ENCODE data around the gene POLR3A. TPM values are rescaled to one million over a fixed set of nuclear protein-coding genes. Genes with fewer than 3 reads are reported as not detected.

Gene POLR3A
- total RNA-seq, 2 experiments from 2014 or later = 16.2 to 17.5 TPM

DNA sequence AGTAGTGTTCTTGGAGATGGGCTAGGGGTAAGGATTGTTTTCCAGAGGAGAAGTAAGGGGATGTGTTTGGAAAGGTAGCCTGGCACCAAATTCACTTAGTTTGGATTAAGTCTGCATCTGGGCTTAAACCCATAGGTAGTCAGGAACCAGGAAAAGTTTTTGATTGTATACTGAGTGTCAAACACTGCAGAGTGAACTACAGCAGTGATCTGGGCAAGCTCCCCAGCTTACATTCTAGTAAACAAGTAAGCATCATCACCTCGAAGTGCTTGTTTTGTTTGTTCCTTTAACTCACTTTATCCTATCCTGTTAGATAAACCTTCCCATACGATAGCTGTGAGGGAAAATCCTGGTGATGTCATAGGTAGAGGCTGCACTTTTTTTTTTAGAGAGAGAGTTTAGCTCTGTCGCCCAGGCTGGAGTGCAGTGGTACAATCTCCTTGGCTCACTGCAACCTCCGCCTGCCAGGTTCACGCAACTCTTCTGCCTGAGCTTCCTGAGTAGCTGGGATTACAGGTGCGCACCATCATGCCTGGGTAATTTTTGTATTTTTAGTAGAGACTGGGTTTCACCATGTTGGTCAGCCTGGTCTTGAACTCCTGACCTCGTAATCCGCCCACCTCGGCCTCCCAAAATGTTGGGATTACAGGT, 6.7 kb upstream of the POLR3A start:
- peak overlapping the region; percentile 95 for H3K27ac Mint-ChIP-seq

DNA sequence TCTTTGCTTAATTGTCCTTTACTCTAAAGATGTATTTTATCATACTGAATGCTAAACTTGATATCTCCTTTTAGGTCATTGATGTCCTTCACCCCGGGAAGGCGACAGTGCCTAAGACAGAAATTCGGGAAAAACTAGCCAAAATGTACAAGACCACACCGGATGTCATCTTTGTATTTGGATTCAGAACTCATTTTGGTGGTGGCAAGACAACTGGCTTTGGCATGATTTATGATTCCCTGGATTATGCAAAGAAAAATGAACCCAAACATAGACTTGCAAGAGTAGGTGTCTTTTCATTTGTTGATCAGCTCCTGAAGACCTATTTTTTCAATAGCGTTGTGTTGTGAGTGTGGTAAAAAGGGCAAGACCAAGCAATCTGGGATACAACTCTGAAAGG, 6.1 kb upstream of the POLR3A start:
- H3K4me3 Mint-ChIP-seq = peak overlapping the region; percentile 85
- TF ChIP-seq, protein P1, sequence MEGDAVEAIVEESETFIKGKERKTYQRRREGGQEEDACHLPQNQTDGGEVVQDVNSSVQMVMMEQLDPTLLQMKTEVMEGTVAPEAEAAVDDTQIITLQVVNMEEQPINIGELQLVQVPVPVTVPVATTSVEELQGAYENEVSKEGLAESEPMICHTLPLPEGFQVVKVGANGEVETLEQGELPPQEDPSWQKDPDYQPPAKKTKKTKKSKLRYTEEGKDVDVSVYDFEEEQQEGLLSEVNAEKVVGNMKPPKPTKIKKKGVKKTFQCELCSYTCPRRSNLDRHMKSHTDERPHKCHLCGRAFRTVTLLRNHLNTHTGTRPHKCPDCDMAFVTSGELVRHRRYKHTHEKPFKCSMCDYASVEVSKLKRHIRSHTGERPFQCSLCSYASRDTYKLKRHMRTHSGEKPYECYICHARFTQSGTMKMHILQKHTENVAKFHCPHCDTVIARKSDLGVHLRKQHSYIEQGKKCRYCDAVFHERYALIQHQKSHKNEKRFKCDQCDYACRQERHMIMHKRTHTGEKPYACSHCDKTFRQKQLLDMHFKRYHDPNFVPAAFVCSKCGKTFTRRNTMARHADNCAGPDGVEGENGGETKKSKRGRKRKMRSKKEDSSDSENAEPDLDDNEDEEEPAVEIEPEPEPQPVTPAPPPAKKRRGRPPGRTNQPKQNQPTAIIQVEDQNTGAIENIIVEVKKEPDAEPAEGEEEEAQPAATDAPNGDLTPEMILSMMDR (IDR thresholded peaks at IDR 0.05) = no peak
- H3K36me3 Mint-ChIP-seq (ENCODE audit: low read depth) = peaks cover 63% of the 10 kb centered on the region
- ChIA-PET POLR2A (interaction anchor here (0.6 to 1.0 kb wide), 3 partner anchors 11 to 1282 kb away, joined by 3 read pairs; no protein-coding TSS in a partner anchor), CTCF (interaction anchor here (2.9 kb wide), 1 partner anchor 12 kb away, joined by 17 read pairs; no protein-coding TSS in a partner anchor)
- H3K4me1 Mint-ChIP-seq (ENCODE audit: low read depth) = peaks cover 52% of the 10 kb centered on the region
- intact Hi-C loops (cut with micrococcal nuclease) = no loop called here
- peak overlapping the region; percentile 95 for H3K27ac Mint-ChIP-seq
- no peaks in the 10 kb centered on the region for H3K9me3 Mint-ChIP-seq
- no peaks in the 10 kb centered on the region for H3K27me3 Mint-ChIP-seq
- ATAC-seq (no peak), DNase-seq (no peak)

More for the DNA sequence above, 6.7 kb upstream of the POLR3A start:
- Mint-ChIP-seq H3K36me3 (ENCODE audit: low read depth) (peaks cover 69% of the 10 kb centered on the region), H3K27me3 (no peaks in the 10 kb centered on the region), H3K4me1 (ENCODE audit: low read depth) (peaks cover 58% of the 10 kb centered on the region), H3K9me3 (no peaks in the 10 kb centered on the region), H3K4me3 (peak overlapping the region; percentile 85)
- DNase-seq (no peak), ATAC-seq (no peak)
- ChIA-PET CTCF (interaction anchor here (2.9 kb wide), 1 partner anchor 11 kb away, joined by 17 read pairs; no protein-coding TSS in a partner anchor), POLR2A (interaction anchor here (0.9 to 1.0 kb wide), 4 partner anchors 8 to 268 kb away, joined by 3 to 5 read pairs (median 4); no protein-coding TSS in a partner anchor)
- intact Hi-C loops (cut with micrococcal nuclease) = no loop called here
- TF ChIP-seq, protein P1 (IDR thresholded peaks at IDR 0.05) = no peak

DNA sequence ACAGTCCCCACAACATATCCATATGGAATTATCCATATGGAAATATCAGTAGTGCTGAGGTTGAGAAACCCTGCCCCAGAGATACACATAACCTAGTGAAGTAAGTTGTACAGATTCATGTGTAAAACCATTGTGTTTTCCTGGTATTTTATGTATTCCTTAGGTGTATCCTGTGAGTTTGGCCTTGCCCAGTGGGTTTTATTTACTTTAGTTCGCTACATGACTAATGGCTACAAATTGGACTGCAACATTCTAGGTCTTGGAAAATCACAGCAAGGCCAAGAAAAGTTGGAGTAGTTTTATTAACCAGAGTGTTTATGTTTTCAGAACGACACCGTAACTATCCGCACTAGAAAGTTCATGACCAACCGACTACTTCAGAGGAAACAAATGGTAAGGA, 5.7 kb upstream of the POLR3A start:
- Mint-ChIP-seq H3K4me1 (ENCODE audit: low read depth) (peaks cover 52% of the 10 kb centered on the region), H3K27me3 (no peaks in the 10 kb centered on the region), H3K9me3 (no peaks in the 10 kb centered on the region), H3K36me3 (ENCODE audit: low read depth) (peaks cover 60% of the 10 kb centered on the region), H3K27ac (peak overlapping the region; percentile 95), H3K4me3 (peak overlapping the region; percentile 85)
- TF ChIP-seq, protein P1 (IDR thresholded peaks at IDR 0.05) = no peak
- ATAC-seq (no peak), DNase-seq (no peak)
- ChIA-PET CTCF (interaction anchor here (2.9 kb wide), 1 partner anchor 12 kb away, joined by 17 read pairs; no protein-coding TSS in a partner anchor), POLR2A (interaction anchor here (0.6 to 1.0 kb wide), 3 partner anchors 11 to 1282 kb away, joined by 3 read pairs; no protein-coding TSS in a partner anchor)
- intact Hi-C loops (cut with micrococcal nuclease) = no loop called here

DNA sequence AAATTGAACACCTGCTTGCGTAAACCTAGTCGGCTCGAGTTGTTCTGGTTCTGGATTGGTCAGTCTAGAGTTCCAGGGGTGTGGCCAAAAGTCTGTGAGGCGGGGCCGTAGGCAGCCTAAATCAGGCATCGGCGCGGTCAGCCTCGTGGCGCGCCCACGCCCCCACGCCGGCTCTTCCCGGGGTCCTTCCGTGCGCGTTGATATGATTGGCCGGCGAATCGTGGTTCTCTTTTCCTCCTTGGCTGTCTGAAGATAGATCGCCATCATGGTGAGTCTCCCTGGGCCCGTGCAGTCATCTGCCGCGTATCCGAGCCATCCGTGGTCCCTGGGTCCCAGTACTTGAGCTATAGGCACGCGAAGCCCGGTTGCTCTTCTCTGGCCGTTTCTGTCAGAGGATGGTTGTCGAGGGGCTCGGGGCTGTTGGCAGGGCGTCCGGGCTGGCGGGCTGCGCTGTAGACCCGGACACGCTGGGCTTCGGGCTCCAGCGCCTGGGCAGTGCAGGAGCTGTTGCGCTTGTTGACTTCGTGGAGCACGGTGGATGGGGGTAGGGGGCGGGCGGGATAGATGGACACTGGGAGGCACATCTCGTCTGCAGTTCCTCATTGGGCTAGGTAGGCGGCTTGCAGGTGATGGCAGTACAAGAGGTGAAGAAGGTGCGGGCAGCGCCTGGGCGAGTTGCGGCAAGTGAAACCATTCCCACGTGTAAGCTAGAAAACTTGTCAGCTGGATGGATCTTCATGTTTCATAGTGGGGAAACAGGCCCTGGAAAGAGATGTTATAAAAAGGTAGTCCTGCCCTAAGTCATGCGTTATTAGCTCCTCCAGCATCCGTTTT, 4.5 kb upstream of the POLR3A start, which contains the start of gene RPS24:
Gene RPS24, plus strand, starts transcription at position 227 of the 834 bp plus-strand sequence. Its CDS starts 39 bp downstream, at position 266.
- H3K9me3 Mint-ChIP-seq = no peaks in the 10 kb centered on the region
- CTCF ChIA-PET = interaction anchor here (0.7 to 1.1 kb wide), 2 partner anchors 9 to 13 kb away, joined by 3 to 4 read pairs; no protein-coding TSS in a partner anchor
- peak; percentile 97 for DNase-seq
- H3K27ac Mint-ChIP-seq = peak within 1 kb of the TSS; percentile 95
- POLR2A ChIA-PET = interaction anchor here (0.6 to 1.4 kb wide), 6 partner anchors 9 to 940 kb away, joined by 3 to 13 read pairs (median 3); no protein-coding TSS in a partner anchor
- H3K36me3 Mint-ChIP-seq (ENCODE audit: low read depth) = peaks cover 51% of the 10 kb centered on the region
- H3K27me3 Mint-ChIP-seq = no peaks in the 10 kb centered on the region
- H3K4me1 Mint-ChIP-seq (ENCODE audit: low read depth) = peaks cover 48% of the 10 kb centered on the region
- peak within 1 kb of the TSS; percentile 85 for H3K4me3 Mint-ChIP-seq
- ATAC-seq = peak; percentile 88
- intact Hi-C loops (cut with micrococcal nuclease) = loop anchor here (5.0 kb wide), 1 partner anchor 268 kb away; no protein-coding TSS in a partner anchor
- TF ChIP-seq, protein P1 (IDR thresholded peaks at IDR 0.05) = peak; percentile 24
